GM21390 (cell line): ENCODE data around the gene SIRPG.
"Not testable (repeated sequence)": the region's sequence is repeated elsewhere in the genome, so short reads cannot be mapped to it uniquely, and the experiment has no call there.

Source experiments
- ATAC-seq: cut with Tn5 transposase; IDR thresholded peaks from one replicate; pipeline ENCODE4 v1.9.1; 2021; ENCODE audit not compliant: unreplicated experiment

The SIRPG gene

GRCh38 chr20:1637226-1637625 is 20.4 kb downstream of the SIRPG start:
- ATAC-seq = no peak

GRCh38 chr20:1636621-1637020 is 21.0 kb downstream of the SIRPG start:
- no peak for ATAC-seq

GRCh38 chr20:1635291-1635979 is 22.1 kb downstream of the SIRPG start:
- ATAC-seq = no peak

DNA sequence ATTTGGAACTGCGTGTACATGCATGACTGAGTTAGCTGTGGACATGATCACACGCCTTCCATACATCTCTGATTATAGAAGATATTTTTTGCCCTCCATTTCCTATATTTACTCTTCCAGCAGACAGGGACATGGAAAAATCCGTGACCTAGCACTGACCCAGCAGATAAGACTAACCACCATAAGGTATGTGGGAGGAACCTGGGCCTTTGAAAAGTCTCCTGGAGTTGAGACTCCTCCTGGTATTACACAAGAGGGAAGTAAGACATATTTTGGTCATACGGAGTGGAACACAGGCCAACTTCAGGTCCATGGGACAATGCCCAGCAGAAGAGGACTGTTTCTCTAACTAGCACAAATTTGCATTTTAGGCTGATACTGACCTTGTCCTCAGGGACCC is 24.0 kb downstream of the SIRPG start:
- no peak for ATAC-seq

DNA sequence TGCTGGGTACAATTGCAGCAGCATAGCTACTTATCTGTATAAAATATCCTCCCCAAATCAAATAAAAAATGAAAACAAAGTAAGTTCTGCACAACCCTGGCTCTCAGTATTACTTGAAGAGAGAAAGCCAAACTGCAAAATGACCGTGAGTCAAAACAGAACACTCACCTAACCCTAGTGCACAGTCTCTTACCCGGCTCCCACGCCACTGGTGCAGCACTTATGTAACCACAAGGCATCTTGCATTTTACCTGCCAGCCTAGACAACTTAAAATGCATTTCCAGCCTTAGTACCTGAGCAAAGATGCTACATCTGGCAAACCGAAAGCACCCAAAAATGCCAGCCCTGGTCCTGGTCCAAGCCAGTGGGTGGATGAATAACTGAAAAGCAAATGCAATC is 25.4 kb downstream of the SIRPG start:
- no peak for ATAC-seq

DNA sequence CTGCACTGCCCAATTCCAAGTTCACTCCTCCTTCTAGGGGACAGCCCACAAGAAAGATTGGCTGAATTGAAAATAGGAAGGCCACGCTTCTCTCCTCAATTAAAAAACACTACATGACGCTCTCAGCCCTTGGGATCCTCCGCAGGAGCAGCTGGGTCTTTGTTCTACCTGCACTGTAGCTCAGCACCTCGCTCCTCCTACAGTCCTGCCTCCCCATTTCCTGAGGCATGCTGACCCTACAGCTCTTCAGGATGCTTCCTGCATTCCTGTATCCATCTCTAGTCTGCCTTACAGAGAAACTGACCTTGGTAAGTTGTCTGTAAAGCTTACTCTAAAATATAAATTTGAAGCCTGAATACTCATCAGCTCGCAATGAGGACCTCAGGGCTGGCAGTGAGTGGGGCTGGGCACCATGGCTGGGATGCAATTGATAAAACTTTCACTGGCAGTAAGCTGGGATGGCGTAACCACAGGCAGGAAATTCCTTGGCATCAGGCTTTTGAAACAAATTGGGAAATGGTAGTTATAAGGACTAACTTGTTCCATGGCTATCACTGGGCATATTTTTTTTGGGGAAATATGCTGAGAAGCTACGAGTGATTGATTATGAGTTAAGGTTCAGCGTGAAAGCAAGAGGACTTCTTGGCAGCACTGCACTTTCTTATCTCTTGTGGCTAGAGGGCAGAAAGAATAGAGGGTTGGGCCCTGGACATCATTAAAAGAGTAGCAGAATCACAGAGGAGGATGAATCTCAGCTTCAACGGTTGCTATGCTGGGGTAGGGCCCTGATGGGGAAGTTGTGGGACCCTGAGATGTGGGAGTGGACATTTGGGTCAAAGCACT is 26.0 kb downstream of the SIRPG start:
- no peak for ATAC-seq

- ATAC-seq = no peak
Measured at GRCh38 chr20:1630186-1630585, 27.4 kb downstream of the SIRPG start.

GRCh38 chr20:1629321-1629720 is 28.3 kb downstream of the SIRPG start:
- ATAC-seq = no peak

GRCh38 chr20:1628621-1629020 is 29.0 kb downstream of the SIRPG start:
- ATAC-seq = no peak

GRCh38 chr20:1627200-1627550 is 30.4 kb downstream of the SIRPG start:
- ATAC-seq = no peak

DNA sequence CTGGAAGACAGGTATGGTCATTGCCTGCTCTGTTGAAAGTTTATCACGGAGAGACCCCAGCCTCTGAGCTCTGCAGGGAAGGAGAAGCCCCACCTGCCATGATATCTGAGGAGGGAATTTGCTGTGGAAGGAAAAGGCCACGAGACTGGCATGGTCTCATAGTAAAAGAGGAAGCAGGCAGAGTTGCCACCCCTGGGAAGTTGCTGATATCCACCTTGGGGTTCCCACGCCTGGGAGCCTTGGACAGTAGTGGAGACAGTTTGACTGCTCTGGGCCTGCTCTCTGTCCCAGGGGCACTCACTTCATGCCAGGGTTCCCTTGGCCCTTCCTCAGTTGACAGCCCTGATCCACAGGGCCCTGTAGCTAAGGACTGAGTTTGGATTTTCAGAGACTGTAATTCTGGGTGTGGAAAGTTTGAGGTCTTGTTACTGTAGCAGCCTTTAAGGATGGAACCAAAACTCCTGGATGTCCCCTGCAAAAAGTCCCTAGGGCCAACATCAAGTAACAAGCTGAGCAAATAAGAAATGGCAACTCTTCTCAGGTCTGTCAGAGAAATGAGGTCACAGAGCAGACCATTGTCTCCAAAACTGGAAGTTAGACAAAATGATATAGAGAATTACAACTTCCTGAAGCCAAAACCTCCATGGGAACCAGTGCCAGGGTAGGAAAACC is 30.9 kb downstream of the SIRPG start:
- no peak for ATAC-seq

- no peak for ATAC-seq
Measured at GRCh38 chr20:1625083-1625690, 32.4 kb downstream of the SIRPG start.

DNA sequence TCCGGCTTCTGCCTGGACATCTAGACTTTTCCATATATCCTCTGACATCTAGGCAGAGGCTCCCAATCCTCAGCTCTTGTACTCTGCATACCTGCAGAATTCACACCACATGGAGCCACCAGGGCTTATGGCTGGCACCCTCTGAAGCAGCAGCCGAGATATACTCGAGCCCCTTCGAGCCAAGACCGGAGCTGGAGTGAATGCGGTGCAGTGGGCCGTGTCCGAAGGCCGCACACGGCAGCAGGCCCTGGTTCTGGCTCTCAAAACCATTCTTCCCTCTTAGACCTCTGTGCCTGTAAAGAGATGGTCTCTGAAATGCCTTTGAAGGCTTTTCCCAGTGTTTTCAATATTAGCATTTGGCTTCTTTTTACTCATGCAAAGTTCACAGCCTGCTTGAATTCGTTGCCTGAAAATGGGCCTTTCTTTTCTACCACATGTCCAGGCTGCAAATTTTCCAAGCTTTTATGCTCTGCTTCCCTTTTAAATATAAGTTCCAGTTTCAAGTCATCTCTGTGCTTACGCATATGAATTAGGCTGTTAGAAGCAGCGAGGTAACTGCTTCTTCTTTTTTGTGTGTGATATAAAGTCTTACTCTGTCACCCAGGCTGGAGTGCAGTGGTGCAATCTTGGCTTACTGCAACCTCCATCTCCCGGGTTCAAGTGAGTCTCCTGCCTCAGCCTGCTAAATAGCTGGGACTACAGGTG is 33.9 kb downstream of the SIRPG start:
- no peak for ATAC-seq

DNA sequence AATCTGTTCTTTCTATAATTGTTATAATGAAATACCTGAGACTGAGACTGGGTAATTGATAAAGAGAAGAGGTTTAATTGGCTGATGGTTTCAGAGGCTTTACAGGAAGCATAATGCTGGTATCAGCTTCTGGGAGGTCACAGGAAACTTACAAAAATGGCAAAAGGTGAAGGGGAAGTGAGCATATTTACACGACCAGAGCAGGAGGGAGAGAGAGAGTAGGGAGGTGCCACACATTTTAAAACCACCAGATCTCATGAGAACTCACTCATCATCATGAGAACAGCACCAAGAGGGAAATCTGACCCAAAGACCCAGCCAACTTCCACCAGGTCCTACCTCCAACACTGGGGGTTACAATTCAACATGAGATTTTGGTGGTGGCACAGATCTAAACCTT is 35.1 kb downstream of the SIRPG start:
- ATAC-seq = no peak

- no peak for ATAC-seq
Measured at GRCh38 chr20:1621316-1621715, 36.3 kb downstream of the SIRPG start.

- no peak for ATAC-seq
Measured at GRCh38 chr20:1619861-1620444, 37.6 kb downstream of the SIRPG start, which contains the start of gene SIRPB1. SIRPB1 (minus strand) TSS chr20:1620009; CDS start chr20:1619944, 65 bp downstream.

- no peak for ATAC-seq
Measured at GRCh38 chr20:1618954-1619540, 38.5 kb downstream of the SIRPG start.

GRCh38 chr20:1618479-1618878 is 39.1 kb downstream of the SIRPG start:
- no peak for ATAC-seq

DNA sequence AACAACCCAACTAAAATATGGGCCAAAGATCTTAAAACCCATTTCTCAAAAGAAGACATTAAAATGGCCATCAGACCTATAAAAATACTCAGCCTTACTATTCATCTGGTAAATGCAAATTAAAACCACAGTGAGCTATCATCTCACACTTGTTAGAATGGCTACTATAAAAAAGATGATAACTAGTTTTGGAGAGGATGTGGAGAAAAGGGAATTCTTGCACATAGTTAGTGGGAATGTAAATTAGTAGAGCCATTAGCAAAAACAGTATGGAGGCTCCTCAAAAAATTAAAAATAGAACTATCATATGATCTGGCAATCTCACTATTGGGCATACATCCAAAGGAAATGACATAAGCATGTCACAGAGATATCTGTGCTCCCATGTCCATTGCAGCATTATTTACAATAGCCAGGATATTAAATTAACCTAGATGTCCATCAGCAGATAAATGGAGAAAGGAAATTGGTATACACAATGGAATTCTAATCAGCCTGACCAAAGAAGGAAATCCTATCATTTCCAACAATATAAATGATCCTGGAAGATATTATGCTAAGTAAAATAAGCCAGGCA is 40.6 kb downstream of the SIRPG start:
- ATAC-seq = no peak

- ATAC-seq = not testable (repeated sequence)
Measured at GRCh38 chr20:1610404-1610803, 47.2 kb downstream of the SIRPG start.
